Thyroid gland (tissue), 4 donors: ENCODE data around the gene RNF166. TPM values are rescaled to one million over a fixed set of nuclear protein-coding genes. Genes with fewer than 3 reads are reported as not detected.

Experiments
- DNase-seq, 2 donors: peaks; one replicate each; pipeline ENCODE4 v3.0.0-alpha.2; 2019
- H3K27ac ChIP-seq, 3 donors: fragments of 200-600 bp; sonication (generic); 1 replicate in 2 of 3; 2 replicates in 1 of 3; pipeline ENCODE4 v1.5.1; 2016 to 2019; ENCODE audit warnings: mild to moderate bottlenecking in 1 of 3, moderate library complexity in 1 of 3
- H3K27me3 ChIP-seq: fragments of 200-600 bp; sonication (generic); one replicate; pipeline ENCODE4 v1.5.1; 2019
- H3K36me3 ChIP-seq, 2 donors: fragments of 200-600 bp; sonication (generic); one replicate each; pipeline ENCODE4 v1.5.1; 2016 to 2019
- H3K4me1 ChIP-seq, 2 donors: fragments of 200-600 bp; sonication (generic); one replicate each; pipeline ENCODE4 v1.5.1; 2017 to 2019
- H3K4me3 ChIP-seq, 3 donors: fragments of 200-600 bp; sonication (generic); replicated peaks in 1 of 3; 1 replicate in 2 of 3; 2 replicates in 1 of 3; pipeline ENCODE4 v1.5.1; 2016; ENCODE audit warnings: mild to moderate bottlenecking in 1 of 3
- H3K9me3 ChIP-seq: fragments of 200-600 bp; sonication (generic); one replicate; pipeline ENCODE4 v1.5.1; 2017
- POLR2A ChIP-seq, 2 donors: fragments of 450-650 bp; IDR thresholded peaks; one replicate each; pipeline ENCODE4 v1.6.1; 2017; ENCODE audit warnings: antibody characterized with exemption in 2 of 2, mild to moderate bottlenecking in 2 of 2, moderate library complexity in 1 of 2
- WGBS, 2 donors: methylation state at CpG; one replicate each; pipeline ENCODE4 v1.1.5; 2017; 5-methylcytosine and 5-hydroxymethylcytosine counted together
- intact Hi-C: fragments of 100-400 bp; cut with DNase I; formaldehyde crosslinking; loops from one replicate; pipeline ENCODE4 v1.15.1; 2023
- total RNA-seq, 4 donors: library from RNA; depleted of rRNA; stranded (reverse); fragments of >200 nt; gene quantifications; one replicate each; pipeline ENCODE4 v1.2.3, GENCODE V29; 2016
- TF ChIP-seq, protein P1 (sequence below), 6 experiments: fragments of 200-600 bp in 3 of 6; fragments of 450-650 bp in 3 of 6; sonication (generic) in 3 of 6; IDR thresholded peaks; one replicate each; pipeline ENCODE4 v1.5.1; 2016 to 2019; ENCODE audit warnings: antibody characterized with exemption in 6 of 6, mild to moderate bottlenecking in 2 of 6, inconsistent platforms in 1 of 6, moderate library complexity in 1 of 6

RNF166 gene
- total RNA-seq, 4 donors from 2014 or later, result 12.5 to 26.8 (median 19.1) TPM

DNA sequence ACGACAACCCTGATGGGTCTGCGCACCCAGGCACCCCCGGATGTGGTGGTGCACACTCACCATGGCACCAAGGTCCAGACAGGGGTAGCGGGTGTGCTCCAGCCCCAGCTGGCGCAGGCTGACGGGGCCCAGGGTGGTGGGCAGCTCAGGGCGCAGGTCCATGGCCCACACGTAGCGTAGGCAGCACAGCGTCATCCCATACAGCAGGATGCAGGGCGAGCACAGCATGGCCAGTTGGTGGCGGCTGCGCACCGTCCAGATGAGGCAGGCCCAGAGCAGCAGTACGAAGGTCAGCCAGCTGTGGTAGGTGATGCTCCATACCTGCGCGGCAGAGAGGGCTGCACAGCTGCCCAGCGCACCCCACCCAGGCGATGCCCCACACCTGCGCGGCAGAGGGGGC is 29.9 kb upstream of the RNF166 start:
- Histone ChIP-seq H3K27me3 (no peaks in the 10 kb centered on the region), H3K4me3 (no peak overlapping the region), H3K27ac (no peak overlapping the region), H3K9me3 (no peaks in the 10 kb centered on the region), H3K4me1 (peaks cover 7 to 12% of the 10 kb centered on the region in 2 donors), H3K36me3 (peaks cover 21 to 22% of the 10 kb centered on the region in 2 donors)
- no peak for TF ChIP-seq POLR2A (IDR thresholded peaks at IDR 0.05)
- TF ChIP-seq, protein P1, sequence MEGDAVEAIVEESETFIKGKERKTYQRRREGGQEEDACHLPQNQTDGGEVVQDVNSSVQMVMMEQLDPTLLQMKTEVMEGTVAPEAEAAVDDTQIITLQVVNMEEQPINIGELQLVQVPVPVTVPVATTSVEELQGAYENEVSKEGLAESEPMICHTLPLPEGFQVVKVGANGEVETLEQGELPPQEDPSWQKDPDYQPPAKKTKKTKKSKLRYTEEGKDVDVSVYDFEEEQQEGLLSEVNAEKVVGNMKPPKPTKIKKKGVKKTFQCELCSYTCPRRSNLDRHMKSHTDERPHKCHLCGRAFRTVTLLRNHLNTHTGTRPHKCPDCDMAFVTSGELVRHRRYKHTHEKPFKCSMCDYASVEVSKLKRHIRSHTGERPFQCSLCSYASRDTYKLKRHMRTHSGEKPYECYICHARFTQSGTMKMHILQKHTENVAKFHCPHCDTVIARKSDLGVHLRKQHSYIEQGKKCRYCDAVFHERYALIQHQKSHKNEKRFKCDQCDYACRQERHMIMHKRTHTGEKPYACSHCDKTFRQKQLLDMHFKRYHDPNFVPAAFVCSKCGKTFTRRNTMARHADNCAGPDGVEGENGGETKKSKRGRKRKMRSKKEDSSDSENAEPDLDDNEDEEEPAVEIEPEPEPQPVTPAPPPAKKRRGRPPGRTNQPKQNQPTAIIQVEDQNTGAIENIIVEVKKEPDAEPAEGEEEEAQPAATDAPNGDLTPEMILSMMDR (IDR thresholded peaks at IDR 0.05), result no peak
- no peak for DNase-seq
- intact Hi-C loops, result loop anchor here (5.0 kb wide), 1 partner anchor 431 kb away; no protein-coding TSS in a partner anchor
- WGBS, 2 donors, result 100% methylated on average over 3 of the region's 21 CpGs

DNA sequence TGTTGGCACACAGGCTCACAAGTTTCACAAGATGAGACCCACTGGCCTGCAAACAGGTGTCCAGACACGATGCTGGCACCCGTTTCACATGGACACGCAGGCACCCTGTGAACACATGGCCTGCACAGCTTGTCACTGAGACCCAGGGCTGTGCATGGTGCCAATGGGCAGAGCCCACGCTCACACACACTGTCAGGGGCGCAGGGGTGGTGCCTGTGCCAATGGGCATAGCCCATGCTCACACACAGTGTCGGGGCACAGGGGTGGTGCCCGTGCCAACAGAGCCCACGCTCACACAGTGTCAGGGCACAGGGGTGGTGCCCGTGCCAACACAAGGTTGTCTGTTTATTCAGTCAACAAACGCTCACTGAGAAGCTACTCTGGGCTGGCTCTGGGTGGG is 29.4 kb upstream of the RNF166 start:
- Histone ChIP-seq H3K27me3 (no peaks in the 10 kb centered on the region), H3K4me3 (no peak overlapping the region), H3K36me3 (peaks cover 21 to 26% of the 10 kb centered on the region in 2 donors), H3K9me3 (no peaks in the 10 kb centered on the region), H3K27ac (no peak overlapping the region), H3K4me1 (peaks cover 7 to 12% of the 10 kb centered on the region in 2 donors)
- intact Hi-C loops, result loop anchor here (5.0 kb wide), 1 partner anchor 432 kb away; no protein-coding TSS in a partner anchor
- DNase-seq, result no peak
- no peak for TF ChIP-seq POLR2A (IDR thresholded peaks at IDR 0.05)
- TF ChIP-seq, protein P1 (IDR thresholded peaks at IDR 0.05), result no peak
- 92% methylated on average over 6 to 10 of the region's 10 CpGs for WGBS, 2 donors

DNA sequence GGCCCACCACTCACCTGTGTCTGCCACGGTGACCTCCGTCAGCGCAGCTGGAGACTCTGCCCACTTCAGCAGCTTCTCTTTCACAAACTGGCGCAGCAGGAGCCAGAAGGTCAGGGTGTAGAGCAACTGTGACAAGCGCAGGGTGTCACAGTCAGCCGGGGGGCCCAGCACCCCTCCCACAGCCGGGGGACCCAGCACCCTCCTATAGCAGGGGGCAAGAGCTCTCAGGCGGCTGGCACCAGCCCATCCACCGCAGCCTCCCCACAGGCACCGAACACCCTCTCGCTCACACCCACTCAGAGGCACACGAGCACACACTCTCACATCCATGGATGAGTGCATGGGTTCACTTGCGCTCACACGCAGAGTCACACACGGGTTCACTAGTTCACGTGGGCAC is 28.9 kb upstream of the RNF166 start:
- H3K4me1 ChIP-seq, result peaks cover 7 to 12% of the 10 kb centered on the region in 2 donors
- no peak overlapping the region for H3K27ac ChIP-seq
- H3K9me3 ChIP-seq, result no peaks in the 10 kb centered on the region
- 96% methylated on average over 13 of the region's 16 CpGs; no CpG with 5 or more reads in 1 of the 2 donors for WGBS, 2 donors
- no peak overlapping the region for H3K4me3 ChIP-seq
- intact Hi-C loops, result loop anchor here (5.0 kb wide), 1 partner anchor 432 kb away; no protein-coding TSS in a partner anchor
- H3K36me3 ChIP-seq, result peaks cover 21 to 28% of the 10 kb centered on the region in 2 donors
- no peak for DNase-seq
- no peak for TF ChIP-seq POLR2A (IDR thresholded peaks at IDR 0.05)
- TF ChIP-seq, protein P1 (IDR thresholded peaks at IDR 0.05), result no peak
- no peaks in the 10 kb centered on the region for H3K27me3 ChIP-seq

DNA sequence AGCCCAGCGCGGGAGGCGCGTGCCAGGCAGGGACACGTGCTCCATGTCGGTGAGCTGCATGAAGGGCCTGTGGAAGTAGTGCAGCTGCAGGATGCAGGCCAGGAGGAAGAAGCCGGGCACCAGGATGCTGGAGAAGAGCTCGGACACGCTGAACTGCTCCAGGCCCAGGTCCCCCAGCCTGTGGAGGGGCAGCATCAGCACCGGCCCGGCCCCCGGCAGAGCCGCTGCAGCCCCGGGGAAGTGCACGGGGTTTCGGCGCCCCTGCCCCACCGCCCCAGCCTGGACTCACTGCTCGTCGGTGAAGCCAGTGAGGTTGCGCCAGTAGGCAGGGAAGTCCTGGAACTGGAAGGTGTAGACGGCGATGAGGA is 28.1 kb upstream of the RNF166 start:
- H3K9me3 ChIP-seq, result no peaks in the 10 kb centered on the region
- intact Hi-C loops, result no loop called here
- no peak overlapping the region for H3K27ac ChIP-seq
- no peaks in the 10 kb centered on the region for H3K27me3 ChIP-seq
- H3K4me3 ChIP-seq, result no peak overlapping the region
- 92 to 95% methylated on average over 9 to 18 of the region's 23 CpGs for WGBS, 2 donors
- H3K36me3 ChIP-seq, result peaks cover 21 to 28% of the 10 kb centered on the region in 2 donors
- no peak for TF ChIP-seq POLR2A (IDR thresholded peaks at IDR 0.05)
- TF ChIP-seq, protein P1 (IDR thresholded peaks at IDR 0.05), result no peak
- H3K4me1 ChIP-seq, result peaks cover 7 to 12% of the 10 kb centered on the region in 2 donors
- no peak for DNase-seq

DNA sequence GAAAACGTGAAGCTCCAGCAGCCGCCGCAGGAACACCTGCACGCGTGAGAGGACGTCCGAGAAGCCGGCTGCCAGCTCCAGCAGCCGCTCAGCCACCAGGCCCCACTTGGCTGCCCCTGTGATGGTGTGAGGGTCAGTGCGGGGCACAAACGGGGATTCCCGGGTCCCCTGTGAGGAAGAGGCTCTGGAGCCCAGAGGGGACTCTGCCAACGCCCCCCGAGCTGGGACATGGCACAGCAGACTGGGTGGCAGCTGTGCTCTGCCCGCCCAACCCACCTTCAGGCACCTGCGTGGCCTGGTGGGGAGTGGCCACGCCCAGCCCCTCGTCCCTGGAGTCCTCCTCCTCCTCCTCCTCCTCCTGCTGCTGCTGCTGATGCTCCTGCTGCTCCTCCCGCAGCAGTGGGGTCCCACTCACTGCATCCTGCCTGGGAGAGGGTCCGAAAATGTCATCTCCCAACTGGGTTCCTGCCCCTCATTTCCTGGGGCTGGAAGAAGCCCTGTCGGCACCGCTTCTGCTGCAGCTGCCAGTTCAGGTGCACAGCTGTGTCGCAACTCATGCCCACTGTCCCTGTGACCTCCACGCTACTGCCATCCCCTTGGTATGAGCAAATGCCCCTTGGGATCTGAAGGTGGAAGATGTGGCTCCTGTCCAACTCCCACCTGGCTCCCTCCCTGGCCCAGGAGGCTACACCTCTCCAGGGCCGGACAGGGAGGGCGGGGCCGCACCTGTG is 27.6 kb upstream of the RNF166 start:
- Histone ChIP-seq H3K4me3 (no peak overlapping the region), H3K27me3 (no peaks in the 10 kb centered on the region), H3K4me1 (peaks cover 7 to 12% of the 10 kb centered on the region in 2 donors), H3K36me3 (peaks cover 21 to 28% of the 10 kb centered on the region in 2 donors), H3K27ac (no peak overlapping the region), H3K9me3 (no peaks in the 10 kb centered on the region)
- WGBS, 2 donors, result 94 to 100% methylated on average over 3 to 23 of the region's 27 CpGs
- intact Hi-C loops, result no loop called here
- TF ChIP-seq, protein P1 (IDR thresholded peaks at IDR 0.05), result no peak
- no peak for DNase-seq
